Heart right ventricle (tissue), 16 donors: Measurements from ENCODE around the gene ERN1. TPM values are rescaled to one million over a fixed set of nuclear protein-coding genes. Genes with fewer than 3 reads are reported as not detected.
A peak's percentile ranks its signal among the peaks of the same experiment; 100 is the strongest.

Source experiments
- ATAC-seq, 8 donors: fragments of 200-7000 bp; cut with Tn5 transposase; one replicate each; pipeline ENCODE4 v1.9.1; 2020; ENCODE audit warnings: mild to moderate bottlenecking in 8 of 8, moderate library complexity in 8 of 8, moderate number of reproducible peaks in 1 of 8
- DNase-seq, 2 donors: peaks; one replicate each; pipeline ENCODE4 v3.0.0-alpha.2; 2020
- H3K27ac ChIP-seq, 10 donors: fragments of 200-600 bp; sonication (generic) in 2 of 10; one replicate each; pipeline versions ENCODE4 v1.5.0 to v1.8.0; 2020 to 2022; ENCODE audit warnings: mild to moderate bottlenecking in 3 of 10
- H3K27me3 ChIP-seq, 7 donors: fragments of 200-600 bp; one replicate each; pipeline ENCODE4 v1.8.0; 2021 to 2022; ENCODE audit warnings: mild to moderate bottlenecking in 2 of 7
- H3K36me3 ChIP-seq, 9 donors: fragments of 200-600 bp; sonication (generic) in 1 of 9; one replicate each; pipeline versions ENCODE4 v1.5.0 to v1.8.0; 2020 to 2022; ENCODE audit warnings: mild to moderate bottlenecking in 2 of 9
- H3K4me1 ChIP-seq, 9 donors: fragments of 200-600 bp; sonication (generic) in 1 of 9; one replicate each; pipeline versions ENCODE4 v1.5.0 to v1.8.0; 2020 to 2022; ENCODE audit warnings: mild to moderate bottlenecking in 4 of 9
- H3K4me3 ChIP-seq, 10 donors: fragments of 200-600 bp; sonication (generic) in 2 of 10; one replicate each; pipeline versions ENCODE4 v1.5.0 to v1.8.0; 2020 to 2022; ENCODE audit warnings: mild to moderate bottlenecking in 7 of 10, moderate library complexity in 2 of 10
- H3K9me3 ChIP-seq, 11 donors: fragments of 200-600 bp in 10 of 11; sonication (generic) in 2 of 11; one replicate each; pipeline versions ENCODE4 v1.5.0 to v1.8.0; 2013 to 2022; ENCODE audit warnings: mild to moderate bottlenecking in 2 of 11, control low read depth in 1 of 11, moderate library complexity in 1 of 11
- WGBS, 2 donors: extraction: QIAGEN DNeasy Blood & Tissue Kit; methylation state at CpG; one replicate each; pipeline ENCODE4 v1.1.7; 2013; ENCODE audit warnings: inconsistent platforms in 1 of 2; 5-methylcytosine and 5-hydroxymethylcytosine counted together
- intact Hi-C, 10 donors: fragments of 100-400 bp; cut with DNase I; formaldehyde crosslinking; loops; one replicate each; pipeline versions ENCODE4 v1.11.1 to v1.14.2; 2022
- polyA plus RNA-seq, 2 donors: library from polyadenylated mRNA; stranded (reverse); fragments of 200-250 nt; gene quantifications; one replicate each; pipeline ENCODE4 v1.2.3, GENCODE V29; 2013
- total RNA-seq, 10 donors: library from RNA; stranded (reverse); fragmentation: NEBNext Ultra II Directional in 3 of 10; extraction: Animal tissue kit (Norgen Biotek cat#: 25700) in 3 of 10; gene quantifications; one replicate each; pipeline versions ENCODE4 v1.2.1 to v1.2.4, GENCODE V29; 2021 to 2023
- TF ChIP-seq, protein P1 (sequence below), 9 donors: fragments of 200-600 bp; sonication (generic) in 2 of 9; IDR thresholded peaks; one replicate each; pipeline versions ENCODE4 v1.5.0 to v1.8.0; 2021 to 2022; ENCODE audit warnings: antibody characterized with exemption in 9 of 9, mild to moderate bottlenecking in 5 of 9, moderate library complexity in 1 of 9
- donor health status: Arrhythmogenic right ventricular cardiomyopathy.
- donor health status: ischemic (EF 13 %, LVEDD 7.1; RV severe dilation, severe dysfunction).
- donor health status: healthy with polysubstance abuse.
- donor health status: DM: no; HTN: yes; CAD: no.
- donor health status: DM: no; HTN: no; CAD: no.
- donor health status: ischemic (EF 25% LVEDD 6.9; RV normal size, moderate dysfunction).
- donor health status: ischemic (EF 25% LVEDD 5.7; RV mildly dilated, moderate dysfunction).
- donor health status: healthy.
- donor health status: DM: yes; HTN: yes; CAD: no.
- donor health status: Ischemic cardiomyopathy.
- donor health status: ischemic (EF 35%, LVEDD 5.7; RV mildly dilated, moderate dysfunction).
- donor health status: nonischemic (EF 11% LVEDD 7.7; RV severe dilation, severe dysfunction).
- donor health status: DM: yes; HTN: yes; CAD: no.
- donor health status: PGD.
- donor health status: ischemic (EF 29% LVEDD 5.4; RV normal size, mild dysfunction).
- donor health status: nonischemic (EF 23%, LVEDD 6.1; RV moderate dilation, normal function).

ERN1 gene
- total and polyA plus RNA-seq, 12 donors = 2.2 to 16.6 (median 7.1) TPM

GRCh38 chr17:64129515-64129764, 504 bp downstream of the ERN1 start:
- no peak for ATAC-seq
- H3K27ac ChIP-seq = peak overlapping the region; percentile 82 to 98 (median 96)
- H3K27me3 ChIP-seq = no peaks in the 10 kb centered on the region
- H3K9me3 ChIP-seq = no peaks in the 10 kb centered on the region
- TF ChIP-seq, protein P1, sequence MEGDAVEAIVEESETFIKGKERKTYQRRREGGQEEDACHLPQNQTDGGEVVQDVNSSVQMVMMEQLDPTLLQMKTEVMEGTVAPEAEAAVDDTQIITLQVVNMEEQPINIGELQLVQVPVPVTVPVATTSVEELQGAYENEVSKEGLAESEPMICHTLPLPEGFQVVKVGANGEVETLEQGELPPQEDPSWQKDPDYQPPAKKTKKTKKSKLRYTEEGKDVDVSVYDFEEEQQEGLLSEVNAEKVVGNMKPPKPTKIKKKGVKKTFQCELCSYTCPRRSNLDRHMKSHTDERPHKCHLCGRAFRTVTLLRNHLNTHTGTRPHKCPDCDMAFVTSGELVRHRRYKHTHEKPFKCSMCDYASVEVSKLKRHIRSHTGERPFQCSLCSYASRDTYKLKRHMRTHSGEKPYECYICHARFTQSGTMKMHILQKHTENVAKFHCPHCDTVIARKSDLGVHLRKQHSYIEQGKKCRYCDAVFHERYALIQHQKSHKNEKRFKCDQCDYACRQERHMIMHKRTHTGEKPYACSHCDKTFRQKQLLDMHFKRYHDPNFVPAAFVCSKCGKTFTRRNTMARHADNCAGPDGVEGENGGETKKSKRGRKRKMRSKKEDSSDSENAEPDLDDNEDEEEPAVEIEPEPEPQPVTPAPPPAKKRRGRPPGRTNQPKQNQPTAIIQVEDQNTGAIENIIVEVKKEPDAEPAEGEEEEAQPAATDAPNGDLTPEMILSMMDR (IDR thresholded peaks at IDR 0.05) = no peak
- intact Hi-C loops = loop anchor here in 1 of 10 donors (10.0 kb wide), 1 partner anchor 55 kb away; no protein-coding TSS in a partner anchor
- WGBS, 2 donors = 0 to 1% methylated on average over 31 of the region's 31 CpGs
- H3K4me1 ChIP-seq = peaks cover 0 to 47% (median 32%) of the 10 kb centered on the region in 9 donors
- peak overlapping the region; percentile 62 to 87 (median 80) for H3K4me3 ChIP-seq
- no peak for DNase-seq
- H3K36me3 ChIP-seq = no peaks in the 10 kb centered on the region

GRCh38 chr17:64128787-64129514, 993 bp downstream of the ERN1 start:
- DNase-seq = peak in 1 of 2 donors; percentile 24
- Histone ChIP-seq H3K27me3 (no peaks in the 10 kb centered on the region), H3K36me3 (no peaks in the 10 kb centered on the region), H3K9me3 (no peaks in the 10 kb centered on the region), H3K27ac (peak overlapping the region; percentile 82 to 98 (median 96)), H3K4me3 (peak overlapping the region; percentile 62 to 87 (median 80)), H3K4me1 (peaks cover 0 to 47% (median 32%) of the 10 kb centered on the region in 9 donors)
- WGBS, 2 donors = 11 to 15% methylated on average over 15 of the region's 15 CpGs
- TF ChIP-seq, protein P1 (IDR thresholded peaks at IDR 0.05) = no peak
- no peak for ATAC-seq
- intact Hi-C loops = loop anchor here in 1 of 10 donors (10.0 kb wide), 1 partner anchor 54 kb away; no protein-coding TSS in a partner anchor

DNA sequence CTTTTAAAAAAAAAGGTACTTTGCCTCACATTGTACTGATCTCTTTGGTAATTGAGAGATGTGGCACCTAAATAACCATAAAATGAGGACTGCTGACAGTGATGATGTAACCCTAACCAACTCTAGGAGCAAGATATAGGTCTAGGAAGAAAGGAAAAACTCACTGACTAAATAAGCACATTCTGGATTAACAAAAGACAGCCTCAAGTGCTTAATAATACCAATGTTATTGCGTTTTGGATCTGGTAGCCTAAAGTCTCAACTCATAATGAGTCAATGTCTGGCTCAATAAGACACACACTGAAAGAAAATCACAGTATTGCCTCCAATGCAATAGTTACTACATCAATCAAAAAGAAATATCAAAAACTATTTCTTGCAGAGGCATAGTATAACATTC, 3.0 kb downstream of the ERN1 start:
- H3K4me1 ChIP-seq = peaks cover 0 to 47% (median 32%) of the 10 kb centered on the region in 9 donors
- TF ChIP-seq, protein P1 (IDR thresholded peaks at IDR 0.05) = no peak
- no peaks in the 10 kb centered on the region for H3K27me3 ChIP-seq
- no peak for DNase-seq
- H3K27ac ChIP-seq = no peak overlapping the region
- H3K36me3 ChIP-seq = peaks cover 0 to under 1% (median 0%) of the 10 kb centered on the region in 9 donors
- intact Hi-C loops = loop anchor here in 1 of 10 donors (10.0 kb wide), 1 partner anchor 52 kb away; no protein-coding TSS in a partner anchor
- H3K9me3 ChIP-seq = no peaks in the 10 kb centered on the region
- WGBS, 2 donors = 78 to 82% methylated on average over 1 of the region's 1 CpG
- no peak for ATAC-seq
- H3K4me3 ChIP-seq = no peak overlapping the region

- Histone ChIP-seq H3K36me3 (peaks cover 0 to 8% (median 0%) of the 10 kb centered on the region in 9 donors), H3K4me3 (no peak overlapping the region), H3K27me3 (no peaks in the 10 kb centered on the region), H3K4me1 (peaks cover 0 to 43% (median 28%) of the 10 kb centered on the region in 9 donors), H3K27ac (no peak overlapping the region), H3K9me3 (no peaks in the 10 kb centered on the region)
- intact Hi-C loops = loop anchor here in 1 of 10 donors (10.0 kb wide), 1 partner anchor 51 kb away; no protein-coding TSS in a partner anchor
- TF ChIP-seq, protein P1 (IDR thresholded peaks at IDR 0.05) = no peak
- no peak for DNase-seq
- ATAC-seq = no peak
- 76 to 92% methylated on average over 3 of the region's 3 CpGs for WGBS, 2 donors
Observed at GRCh38 chr17:64125937-64126336, 4.0 kb downstream of the ERN1 start.
